Tibial artery (tissue), 4 donors: Measurements from ENCODE around the gene HSPA12B.
A peak's percentile ranks its signal among the peaks of the same experiment; 100 is the strongest.
"Not testable (repeated sequence)": the region's sequence is repeated elsewhere in the genome, so short reads cannot be mapped to it uniquely, and the experiment has no call there.

Experiments used
- DNase-seq, 2 donors: peaks; one replicate each; pipeline ENCODE4 v3.0.0-alpha.2; 2019
- H3K27ac ChIP-seq, 2 donors: fragments of 200-600 bp; sonication (generic) in 1 of 2; 1 replicate in 1 of 2; 2 replicates in 1 of 2; pipeline ENCODE4 v1.5.1; 2018 to 2019; ENCODE audit warnings: mild to moderate bottlenecking in 1 of 2
- H3K27me3 ChIP-seq, 2 donors: fragments of 200-600 bp; sonication (generic) in 1 of 2; one replicate each; pipeline versions ENCODE4 v1.5.1 to v1.6.0; 2016 to 2019
- H3K36me3 ChIP-seq, 3 donors: fragments of 200-600 bp; sonication (generic) in 2 of 3; one replicate each; pipeline ENCODE4 v1.5.1; 2016 to 2019; ENCODE audit warnings: mild to moderate bottlenecking in 2 of 3
- H3K4me1 ChIP-seq, 4 donors: fragments of 200-600 bp; sonication (generic) in 2 of 4; 1 replicate in 3 of 4; 2 replicates in 1 of 4; pipeline ENCODE4 v1.5.1; 2016 to 2019
- H3K4me3 ChIP-seq, 2 donors: fragments of 200-600 bp; sonication (generic) in 1 of 2; 1 replicate in 1 of 2; 2 replicates in 1 of 2; pipeline ENCODE4 v1.5.1; 2018 to 2019; ENCODE audit warnings: mild to moderate bottlenecking in 2 of 2
- H3K9me3 ChIP-seq, 3 donors: fragments of 200-600 bp; sonication (generic) in 1 of 3; one replicate each; pipeline ENCODE4 v1.5.1; 2016 to 2019
- CTCF ChIP-seq, 2 experiments: fragments of 200-600 bp in 1 of 2; fragments of 450-650 bp in 1 of 2; IDR thresholded peaks; one replicate each; pipeline ENCODE4 v1.5.1; 2017 to 2019; ENCODE audit warnings: antibody characterized with exemption in 2 of 2, mild to moderate bottlenecking in 1 of 2, moderate library complexity in 1 of 2
- intact Hi-C: fragments of 100-400 bp; cut with DNase I; formaldehyde crosslinking; loops from one replicate; pipeline ENCODE4 v1.15.0; 2023; ENCODE audit warnings: low total_unique reads

HSPA12B gene

GRCh38 chr20:3787324-3788014, 55.0 kb downstream of the HSPA12B start:
- no peak for DNase-seq
- intact Hi-C loops: loop anchor here (2.0 to 10.0 kb wide), 3 partner anchors 33 to 300 kb away; partner anchors contain the start of gene AP5S1
- H3K36me3 ChIP-seq: peaks cover 0 to 7% (median 6%) of the 10 kb centered on the region in 3 donors
- H3K4me1 ChIP-seq: peaks cover 0 to 38% (median 33%) of the 10 kb centered on the region in 4 donors
- no peak for TF ChIP-seq CTCF (IDR thresholded peaks at IDR 0.05)
- H3K27ac ChIP-seq: peak overlapping the region in 1 of 2 donors; percentile 53
- H3K27me3 ChIP-seq: no peaks in the 10 kb centered on the region
- peak overlapping the region; percentile 19 to 56 for H3K4me3 ChIP-seq
- H3K9me3 ChIP-seq: no peaks in the 10 kb centered on the region

- DNase-seq: no peak
- no peaks in the 10 kb centered on the region for H3K9me3 ChIP-seq
- H3K27me3 ChIP-seq: no peaks in the 10 kb centered on the region
- intact Hi-C loops: loop anchor here (5.0 to 10.0 kb wide), 2 partner anchors 66 to 299 kb away; no protein-coding TSS in a partner anchor
- no peak for TF ChIP-seq CTCF (IDR thresholded peaks at IDR 0.05)
- H3K36me3 ChIP-seq: peaks cover 0 to 7% (median 6%) of the 10 kb centered on the region in 3 donors
- H3K27ac ChIP-seq: no peak overlapping the region
- no peak overlapping the region for H3K4me3 ChIP-seq
- H3K4me1 ChIP-seq: peaks cover 0 to 29% (median 25%) of the 10 kb centered on the region in 4 donors
Observed at GRCh38 chr20:3788685-3789155, 56.2 kb downstream of the HSPA12B start.

- H3K9me3 ChIP-seq, H3K4me3 ChIP-seq, H3K27ac ChIP-seq, H3K27me3 ChIP-seq, DNase-seq, H3K36me3 ChIP-seq: not testable (repeated sequence)
- H3K4me1 ChIP-seq: peaks cover 0 to 24% (median 20%) of the 10 kb centered on the region in 4 donors
- intact Hi-C loops: loop anchor here (5.0 to 10.0 kb wide), 2 partner anchors 66 to 298 kb away; no protein-coding TSS in a partner anchor
Observed at GRCh38 chr20:3789201-3789600, 56.7 kb downstream of the HSPA12B start.

GRCh38 chr20:3794168-3794567, 61.7 kb downstream of the HSPA12B start:
- intact Hi-C loops, DNase-seq, H3K27ac ChIP-seq, H3K9me3 ChIP-seq, H3K27me3 ChIP-seq, H3K4me3 ChIP-seq: not testable (repeated sequence)
- peaks cover 5 to 16% (median 9%) of the 10 kb centered on the region in 3 donors for H3K36me3 ChIP-seq
- peaks cover 0 to 36% (median 23%) of the 10 kb centered on the region in 4 donors for H3K4me1 ChIP-seq

GRCh38 chr20:3794701-3795420, 62.4 kb downstream of the HSPA12B start:
- peaks cover 8 to 18% (median 9%) of the 10 kb centered on the region in 3 donors for H3K36me3 ChIP-seq
- H3K27ac ChIP-seq: peak overlapping the region; percentile 93 to 97
- H3K9me3 ChIP-seq: no peaks in the 10 kb centered on the region
- no peaks in the 10 kb centered on the region for H3K27me3 ChIP-seq
- no peak for TF ChIP-seq CTCF (IDR thresholded peaks at IDR 0.05)
- no peak for DNase-seq
- peak overlapping the region; percentile 66 to 69 for H3K4me3 ChIP-seq
- peaks cover 0 to 38% (median 26%) of the 10 kb centered on the region in 4 donors for H3K4me1 ChIP-seq
- intact Hi-C loops: no loop called here

GRCh38 chr20:3795511-3796468, 63.3 kb downstream of the HSPA12B start, which contains the start of gene CDC25B:
TSS of gene CDC25B (plus strand) at chr20:3796310. CDS start at chr20:3796532, 222 bp downstream.
- H3K4me1 ChIP-seq: peaks cover 0 to 38% (median 27%) of the 10 kb centered on the region in 4 donors
- peak within 1 kb of the TSS; percentile 93 to 97 for H3K27ac ChIP-seq
- peak; percentile 97 to 98 for DNase-seq
- TF ChIP-seq CTCF (IDR thresholded peaks at IDR 0.05): peak; percentile 52 to 86
- no peaks in the 10 kb centered on the region for H3K27me3 ChIP-seq
- intact Hi-C loops: no loop called here
- H3K4me3 ChIP-seq: peak within 1 kb of the TSS; percentile 66 to 69
- H3K9me3 ChIP-seq: no peaks in the 10 kb centered on the region
- H3K36me3 ChIP-seq: peaks cover 9 to 27% (median 15%) of the 10 kb centered on the region in 3 donors
